Ramos (cell line): Measurements from ENCODE around the gene DDB1.

Experiments used
- in situ Hi-C: fragments of 300-500 bp; cut with MboI; formaldehyde crosslinking; loops from one replicate; pipeline ENCODE4 v1.14.3; 2022; ENCODE audit warnings: low sequenced_read_pairs; ENCODE audit not compliant: unreplicated experiment

The DDB1 gene

GRCh38 chr11:61274084-61274483, 58.8 kb downstream of the DDB1 start:
- in situ Hi-C loops: no loop called here

GRCh38 chr11:61273178-61274078, 59.5 kb downstream of the DDB1 start:
- in situ Hi-C loops: no loop called here

- in situ Hi-C loops: no loop called here
These were observed 60.2 kb downstream of the DDB1 start for GRCh38 chr11:61272731-61273130.

GRCh38 chr11:61270354-61271076, 62.4 kb downstream of the DDB1 start:
- in situ Hi-C loops: no loop called here

GRCh38 chr11:61268588-61269250, 64.2 kb downstream of the DDB1 start:
- in situ Hi-C loops: no loop called here

- in situ Hi-C loops: no loop called here
These were observed 65.5 kb downstream of the DDB1 start for GRCh38 chr11:61267437-61267841.

GRCh38 chr11:61266602-61267001, 66.3 kb downstream of the DDB1 start:
- in situ Hi-C loops: no loop called here

GRCh38 chr11:61265357-61265756, 67.5 kb downstream of the DDB1 start:
- in situ Hi-C loops: no loop called here

- in situ Hi-C loops: no loop called here
These were observed 68.1 kb downstream of the DDB1 start for GRCh38 chr11:61264795-61265194.

- in situ Hi-C loops: no loop called here
These were observed 68.5 kb downstream of the DDB1 start for GRCh38 chr11:61264371-61264770.

GRCh38 chr11:61259363-61259762, 73.5 kb downstream of the DDB1 start:
- in situ Hi-C loops: loop anchor here (10.0 kb wide), 1 partner anchor 125 kb away; no protein-coding TSS in a partner anchor

GRCh38 chr11:61258546-61258945, 74.4 kb downstream of the DDB1 start:
- in situ Hi-C loops: loop anchor here (10.0 kb wide), 1 partner anchor 126 kb away; no protein-coding TSS in a partner anchor

GRCh38 chr11:61256710-61257482, 76.0 kb downstream of the DDB1 start:
- in situ Hi-C loops: loop anchor here (10.0 kb wide), 1 partner anchor 128 kb away; no protein-coding TSS in a partner anchor

- in situ Hi-C loops: loop anchor here (10.0 kb wide), 1 partner anchor 130 kb away; no protein-coding TSS in a partner anchor
These were observed 78.4 kb downstream of the DDB1 start for GRCh38 chr11:61254403-61255025.

- in situ Hi-C loops: loop anchor here (10.0 kb wide), 1 partner anchor 132 kb away; no protein-coding TSS in a partner anchor
These were observed 80.6 kb downstream of the DDB1 start for GRCh38 chr11:61252332-61252731.

GRCh38 chr11:61250796-61251765, 81.8 kb downstream of the DDB1 start:
- in situ Hi-C loops: loop anchor here (10.0 kb wide), 1 partner anchor 134 kb away; no protein-coding TSS in a partner anchor
